Neural cell (in vitro differentiated cells): ENCODE measurements around the gene GPR158.

Experiments used
- CTCF ChIP-seq: fragments of 450-650 bp; IDR thresholded peaks from 2 replicates; pipeline ENCODE4 v1.5.1; 2014; ENCODE audit warnings: antibody characterized with exemption, mild to moderate bottlenecking, moderate library complexity; ENCODE audit not compliant: poor library complexity, severe bottlenecking
- EP300 ChIP-seq: fragments of 450-650 bp; conservative IDR thresholded peaks from 2 replicates; pipeline ENCODE4 v1.6.1; 2014; ENCODE audit warnings: antibody characterized with exemption, mild to moderate bottlenecking, moderate library complexity; ENCODE audit not compliant: poor library complexity, severe bottlenecking
- MXI1 ChIP-seq: fragments of 450-650 bp; conservative IDR thresholded peaks from 2 replicates; pipeline ENCODE4 v1.6.1; 2014; ENCODE audit warnings: antibody characterized with exemption, mild to moderate bottlenecking; ENCODE audit not compliant: poor library complexity, severe bottlenecking
- POLR2AphosphoS5 ChIP-seq: IDR thresholded peaks from 2 replicates; pipeline ENCODE4 v1.6.1; 2012

- no peak for TF ChIP-seq CTCF
- TF ChIP-seq MXI1, result no peak
- no peak for TF ChIP-seq EP300
- TF ChIP-seq POLR2AphosphoS5, result no peak
These were observed 293.1 kb downstream of the GPR158 start for GRCh38 chr10:25467881-25468280.
